M059J (cell line): ENCODE results near the gene ITPRIP. TPM values are rescaled to one million over a fixed set of nuclear protein-coding genes. Genes with fewer than 3 reads are reported as not detected.
A peak's percentile ranks its signal among the peaks of the same experiment; 100 is the strongest.

Source experiments
- DNase-seq: peaks from one replicate; pipeline ENCODE4 v3.0.0-alpha.2; 2012; ENCODE audit warnings: low read depth
- total RNA-seq: library from RNA; depleted of rRNA; stranded (reverse); fragments of >200 nt; shearing (Covaris generic); gene quantifications from 2 replicates; pipeline ENCODE4 v1.2.3, GENCODE V29; 2014

Gene ITPRIP
- total RNA-seq, 1 experiment from 2014 or later = 9.7 TPM

DNA sequence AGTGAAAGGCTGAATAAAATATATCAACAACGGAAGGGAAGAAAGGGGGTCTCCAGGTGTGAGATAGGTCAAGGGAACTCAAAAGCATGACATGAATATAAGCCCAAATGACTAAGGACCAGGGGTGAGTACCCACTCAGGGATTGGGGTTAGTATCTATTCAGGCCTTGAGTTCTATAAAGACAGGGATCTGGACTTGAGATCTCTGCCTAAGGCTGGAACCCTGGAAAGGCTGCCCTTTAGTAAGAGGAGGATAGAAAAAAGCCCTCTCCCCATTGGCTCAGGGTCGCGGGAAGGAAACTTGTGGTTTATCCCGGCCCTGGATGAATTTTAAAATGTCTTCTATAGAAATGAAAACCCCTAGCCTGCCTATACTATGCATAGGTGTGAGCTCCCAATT lies 2.4 kb upstream of the ITPRIP start:
- no peak for DNase-seq

DNA sequence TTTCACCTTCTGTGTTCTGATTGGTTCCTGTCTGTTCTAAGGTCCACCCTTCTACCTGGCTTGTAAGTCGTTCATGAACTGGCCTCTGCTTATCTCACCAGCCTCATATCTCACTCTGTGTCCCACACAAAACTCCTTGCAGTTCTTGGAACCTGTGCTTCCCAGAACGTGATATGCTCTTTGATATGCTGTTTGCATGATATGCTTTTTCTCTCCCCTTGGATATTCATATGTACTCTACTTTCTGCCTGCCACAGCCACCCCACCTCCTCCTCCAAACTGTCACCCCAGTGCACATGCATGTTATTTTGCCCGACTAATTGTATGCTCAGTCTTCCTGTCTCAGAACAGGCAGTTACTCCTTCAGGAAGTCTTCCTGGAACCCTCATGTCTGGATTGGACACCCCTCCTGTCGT lies 1.9 kb upstream of the ITPRIP start:
- DNase-seq = no peak

DNA sequence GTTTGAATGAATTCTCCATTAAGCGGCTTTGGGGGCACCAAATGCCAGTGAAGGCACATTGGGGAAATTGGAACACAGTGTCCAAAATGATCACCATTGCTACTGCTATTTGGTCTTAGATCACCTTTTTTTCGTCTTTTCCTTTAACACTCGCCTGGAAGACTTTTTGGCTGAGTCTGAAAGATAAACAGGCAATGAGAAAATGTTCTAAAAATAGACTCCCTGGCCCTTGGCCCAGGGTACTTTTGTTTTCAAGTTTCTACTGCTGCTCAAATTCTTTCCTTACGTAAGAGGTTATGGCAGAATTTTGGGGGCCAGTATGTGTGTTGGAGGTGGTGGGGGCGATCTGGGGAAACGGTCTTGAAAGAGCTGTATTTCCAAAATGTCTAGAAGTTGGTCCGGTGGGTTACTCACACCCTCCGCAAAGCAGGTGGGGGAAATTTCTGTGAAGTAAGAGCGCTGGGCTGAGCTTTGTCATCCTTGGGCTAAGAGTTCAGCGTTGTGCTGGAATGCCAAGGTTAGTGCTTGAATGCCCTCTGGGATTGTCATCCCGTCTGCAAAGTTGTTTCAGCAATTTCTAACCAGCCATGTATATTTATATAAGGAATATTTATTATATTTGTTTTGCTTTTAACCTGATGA lies 1.3 kb upstream of the ITPRIP start:
- peak; percentile 75 for DNase-seq

DNA sequence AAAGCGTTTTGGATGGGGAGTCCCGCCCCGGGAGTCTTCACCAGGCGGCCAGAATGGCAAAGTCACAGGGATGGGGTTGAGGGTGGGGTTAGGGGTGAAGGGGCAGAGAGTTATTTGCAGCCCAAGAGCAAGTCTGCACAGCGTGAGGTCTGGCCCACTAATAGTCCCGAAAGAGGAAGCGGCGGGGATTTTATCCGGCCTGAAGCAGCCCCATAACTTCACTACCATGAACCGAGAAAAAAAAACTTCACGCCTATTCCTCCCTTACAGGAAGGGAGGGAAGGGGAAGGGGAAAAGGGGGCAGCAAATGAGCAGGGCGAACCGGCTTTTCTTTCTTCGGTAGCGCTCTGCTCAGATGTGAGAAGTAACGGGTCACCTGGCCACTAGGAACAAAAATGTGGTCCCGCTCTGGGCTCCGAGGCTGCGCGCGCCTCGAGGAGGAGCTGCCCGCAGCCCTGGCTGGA lies 712 bp downstream of the ITPRIP start:
- peak; percentile 50 for DNase-seq

DNA sequence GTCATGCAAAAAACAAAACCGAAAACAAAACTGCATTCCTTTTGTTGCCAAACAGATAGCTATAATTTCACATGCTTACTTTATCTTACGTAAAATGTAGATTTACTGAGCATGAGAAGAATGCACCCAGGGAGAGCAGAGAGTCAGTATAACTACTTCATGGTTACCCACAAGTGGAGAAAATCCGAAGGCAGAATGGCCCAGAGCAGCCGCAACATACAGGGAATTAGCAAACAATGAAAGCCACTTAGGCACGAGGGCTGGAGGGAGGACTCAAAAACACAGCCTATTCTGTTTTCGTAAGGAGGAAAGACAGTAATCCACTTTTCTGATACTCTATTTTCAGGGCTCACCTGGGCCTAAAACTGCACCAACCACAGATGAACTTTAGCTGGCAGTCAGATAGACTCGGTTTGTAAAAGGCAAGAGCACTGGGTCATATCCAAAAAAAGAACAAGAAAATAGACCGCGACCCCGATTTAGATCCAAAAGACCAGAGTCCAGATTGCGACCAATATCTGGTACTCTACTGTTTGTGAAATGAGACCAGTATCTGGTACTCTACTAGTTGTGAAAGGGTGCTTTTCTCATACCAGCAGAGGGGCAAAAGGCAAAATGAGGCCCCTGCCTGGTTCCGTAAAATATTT lies 1.3 kb downstream of the ITPRIP start:
- peak; percentile 62 for DNase-seq

DNA sequence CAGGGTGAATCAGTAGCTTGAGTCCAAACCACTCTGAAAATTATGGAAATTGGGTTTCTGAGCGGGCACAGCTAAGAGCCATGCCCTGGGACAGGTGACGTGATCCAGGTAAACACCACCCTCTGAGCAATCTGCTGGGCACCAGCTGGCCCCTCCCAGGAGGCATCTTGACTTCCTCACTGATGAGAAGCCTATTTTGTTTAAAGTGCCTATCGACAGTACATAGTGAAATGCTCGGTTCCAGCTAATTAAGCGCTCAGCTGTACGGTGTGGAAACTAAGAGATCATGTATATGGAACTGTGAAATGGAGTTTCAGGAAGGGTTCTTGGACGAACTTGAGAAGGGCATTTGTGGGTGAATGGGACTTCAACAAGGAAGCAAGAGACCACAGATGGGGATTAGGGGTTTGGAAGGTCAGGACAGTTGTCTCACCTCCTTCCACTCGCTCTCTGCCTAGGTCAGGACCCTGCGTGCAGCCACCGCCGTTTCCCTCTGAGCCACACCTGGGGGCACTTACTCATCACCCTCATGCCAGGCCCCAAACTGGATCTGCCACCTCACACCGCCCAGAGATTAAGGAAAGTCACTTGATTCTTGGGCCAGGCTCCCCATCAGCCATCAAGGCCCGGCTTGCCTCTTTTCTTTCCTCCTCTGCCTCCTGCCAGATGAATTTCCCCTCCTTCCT lies 3.2 kb downstream of the ITPRIP start:
- no peak for DNase-seq

DNA sequence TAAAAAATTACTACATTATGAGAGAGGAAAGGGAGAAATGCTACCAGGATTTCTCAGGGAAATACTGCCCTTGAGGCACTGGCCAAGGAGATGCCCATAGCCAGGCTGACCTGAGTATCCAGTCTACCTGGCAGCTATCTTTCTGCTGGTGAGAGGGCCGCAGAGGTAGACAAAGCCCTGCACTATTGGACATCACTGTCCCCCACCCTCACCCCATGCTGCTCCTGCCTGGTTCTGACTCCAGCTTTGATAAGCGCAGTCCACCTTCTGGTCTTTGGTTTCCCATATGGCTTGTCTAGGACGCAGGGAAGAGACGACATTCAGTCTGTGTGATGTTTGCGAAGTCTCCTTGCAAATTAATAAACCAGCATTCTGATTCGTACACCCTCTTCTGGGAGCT lies 3.7 kb downstream of the ITPRIP start:
- DNase-seq = no peak

DNA sequence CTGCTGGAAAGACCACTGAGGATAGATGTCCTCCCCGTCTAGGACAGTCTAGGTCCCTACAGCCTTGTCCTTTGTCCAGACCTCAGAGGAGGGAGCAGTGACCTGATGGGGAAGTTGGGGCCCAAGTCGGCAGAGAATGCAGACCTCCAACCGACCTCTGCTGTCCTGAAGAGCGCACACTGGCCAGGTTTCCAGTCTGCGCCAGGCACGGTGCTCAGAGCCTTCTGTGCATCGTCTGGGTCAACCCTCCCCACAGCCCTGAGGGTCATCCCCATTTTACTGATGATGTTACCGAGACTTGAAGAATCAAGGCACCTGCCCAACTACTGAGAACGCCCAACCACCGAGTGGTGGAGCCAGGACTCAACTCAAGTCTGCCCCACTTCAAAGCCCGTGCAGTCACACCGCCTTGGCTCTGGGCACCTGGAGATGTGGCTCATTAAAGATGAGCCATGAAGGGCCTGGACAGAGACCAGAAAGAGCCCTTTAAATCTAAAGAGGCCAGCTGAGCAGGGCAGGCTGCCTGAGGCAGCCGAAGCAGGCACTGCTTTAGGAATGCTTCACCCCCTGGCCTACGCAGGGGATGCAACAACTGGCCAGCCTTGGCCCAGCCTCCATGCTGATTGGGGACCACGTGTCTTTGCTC lies 4.4 kb downstream of the ITPRIP start:
- no peak for DNase-seq

DNA sequence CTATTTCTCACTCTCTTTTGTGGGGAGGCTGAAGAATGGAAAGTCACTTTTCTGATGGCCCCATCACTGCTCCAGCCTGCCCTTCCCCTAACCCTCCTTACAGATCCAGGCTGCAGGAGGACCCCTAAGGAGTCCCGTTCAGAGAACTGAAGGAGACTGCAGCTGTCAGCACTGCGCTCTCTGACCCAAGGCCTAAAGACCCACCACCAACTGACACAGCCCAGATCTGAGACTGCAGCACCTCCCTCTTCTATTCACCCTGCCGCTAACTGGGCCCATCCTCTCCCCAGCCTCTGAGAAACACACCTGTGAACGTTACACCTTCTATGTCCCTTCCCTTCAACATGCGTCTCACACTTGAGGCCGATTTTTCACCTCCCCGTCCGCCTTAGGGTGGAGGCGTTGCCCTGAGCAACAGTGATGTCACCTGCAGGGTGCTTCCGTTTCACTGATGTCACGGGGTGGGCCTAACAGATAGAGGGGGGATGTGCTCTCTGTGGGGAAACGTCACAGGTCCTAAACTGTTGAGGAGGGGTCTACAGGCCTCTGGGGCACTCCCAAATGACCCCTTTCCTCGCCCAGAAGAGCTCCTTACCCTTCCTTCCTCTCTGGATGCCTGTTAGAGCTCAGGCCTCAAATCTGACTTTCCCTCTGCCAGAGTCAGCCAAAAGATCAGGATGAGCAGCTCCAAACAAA lies 5.1 kb downstream of the ITPRIP start:
- DNase-seq = no peak

DNA sequence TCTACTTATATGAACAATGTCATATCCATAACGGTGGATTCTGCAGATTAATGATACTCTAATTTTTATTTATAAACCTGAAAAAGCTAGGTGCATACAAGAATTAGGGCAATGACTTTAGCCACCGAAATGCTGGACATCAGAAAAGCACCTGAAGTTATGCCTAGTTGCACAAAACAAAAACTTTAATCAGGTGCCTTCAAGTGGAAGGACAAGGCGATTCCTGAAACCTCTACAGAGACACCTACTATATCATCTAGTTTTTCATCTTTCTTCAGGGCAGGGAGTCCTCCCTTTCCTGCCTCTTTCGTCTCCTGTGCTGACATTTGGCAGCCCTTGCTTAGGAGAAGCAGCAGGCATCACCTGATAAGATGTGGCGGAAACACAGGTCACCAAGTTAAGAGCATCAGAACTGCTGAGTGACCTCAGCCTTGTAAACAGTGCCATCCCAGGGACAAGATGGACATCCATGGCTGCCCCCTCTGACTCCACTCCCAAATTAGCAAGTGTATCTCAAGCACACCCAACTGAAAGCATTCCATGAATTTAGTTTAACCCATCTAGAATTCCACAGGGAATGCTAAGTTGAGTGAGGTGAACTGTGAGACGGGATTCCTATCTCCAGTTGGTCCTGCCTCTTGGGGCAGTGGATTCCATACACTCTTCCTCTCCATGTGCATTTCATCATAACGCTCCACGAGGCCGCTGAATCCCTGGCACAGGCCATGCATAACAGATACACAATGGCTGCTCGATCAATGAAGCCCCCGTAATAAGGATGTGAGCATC lies 5.8 kb downstream of the ITPRIP start:
- no peak for DNase-seq

DNA sequence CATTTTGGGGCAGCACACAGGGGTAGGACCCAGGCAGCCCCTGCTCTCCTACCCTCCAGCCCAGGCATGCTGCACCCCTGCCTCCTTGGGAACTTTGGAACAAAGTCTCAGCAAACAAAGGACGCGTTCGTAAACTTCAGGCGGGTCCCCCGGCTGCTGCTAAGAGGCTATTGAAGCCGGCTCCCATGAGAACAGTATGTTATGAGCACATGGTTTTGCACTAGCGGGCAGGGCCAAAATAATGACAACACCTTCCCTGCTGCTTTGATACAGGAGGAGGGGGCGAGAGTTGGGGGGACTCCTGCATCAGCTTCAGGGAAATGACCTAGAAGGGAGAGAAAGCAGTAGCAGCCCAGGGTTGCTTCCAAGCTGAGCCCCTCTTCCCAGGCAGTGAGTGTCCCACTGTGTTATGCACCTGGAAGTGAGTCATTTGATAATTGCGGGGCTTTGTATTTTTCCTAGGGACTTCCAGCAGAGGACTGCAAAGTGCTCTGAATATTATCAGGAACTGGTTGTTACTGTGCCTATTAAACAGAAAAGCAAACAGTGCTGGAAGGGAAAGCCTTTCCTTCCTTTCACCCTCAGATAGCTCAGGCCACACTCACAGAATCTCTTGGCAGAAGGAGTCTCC lies 6.9 kb downstream of the ITPRIP start:
- peak; percentile 86 for DNase-seq

DNA sequence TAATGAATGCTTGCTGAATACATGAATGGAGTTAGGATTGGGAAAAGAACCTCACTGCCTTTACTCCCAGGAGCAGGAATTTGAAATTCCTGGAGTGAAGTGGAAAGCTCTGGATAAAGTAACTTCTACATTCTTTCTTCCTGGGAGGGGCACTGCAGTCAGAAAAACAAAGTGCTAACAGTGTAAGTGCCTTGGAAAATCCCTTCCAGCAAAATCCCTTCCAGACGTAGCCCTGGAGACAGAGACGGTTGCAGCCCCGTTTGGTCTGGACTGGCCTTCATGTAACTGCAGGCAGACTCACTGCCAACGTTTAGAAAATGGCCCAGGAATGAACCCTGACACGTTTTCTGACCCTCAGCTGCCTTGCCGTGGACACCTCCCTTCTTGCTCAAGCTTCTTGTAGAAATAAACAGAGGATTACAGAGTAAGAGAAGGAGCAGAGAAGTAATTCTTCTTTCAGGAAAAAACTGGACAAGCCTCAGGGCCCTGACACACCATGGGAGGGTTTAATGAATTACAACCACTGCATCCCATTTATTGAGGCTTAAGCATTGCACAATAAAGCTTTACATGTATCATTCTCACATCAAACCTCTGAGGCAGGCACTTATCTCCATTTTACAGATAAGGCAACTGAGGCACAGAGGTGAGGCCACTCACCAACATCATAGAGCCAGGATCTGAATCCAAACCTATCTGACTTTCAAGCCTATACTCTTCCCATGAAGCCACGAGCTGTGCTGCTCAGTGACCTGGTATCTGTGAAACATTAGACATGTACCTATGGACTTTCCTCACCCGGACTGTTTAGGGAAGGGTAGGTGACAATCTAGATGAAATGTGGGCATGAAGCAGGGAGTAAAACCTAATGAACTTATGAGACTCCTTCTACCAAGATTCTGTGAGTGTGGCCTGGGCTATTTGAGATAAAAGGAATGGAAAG lies 7.8 kb downstream of the ITPRIP start:
- DNase-seq = peak; percentile 91

DNA sequence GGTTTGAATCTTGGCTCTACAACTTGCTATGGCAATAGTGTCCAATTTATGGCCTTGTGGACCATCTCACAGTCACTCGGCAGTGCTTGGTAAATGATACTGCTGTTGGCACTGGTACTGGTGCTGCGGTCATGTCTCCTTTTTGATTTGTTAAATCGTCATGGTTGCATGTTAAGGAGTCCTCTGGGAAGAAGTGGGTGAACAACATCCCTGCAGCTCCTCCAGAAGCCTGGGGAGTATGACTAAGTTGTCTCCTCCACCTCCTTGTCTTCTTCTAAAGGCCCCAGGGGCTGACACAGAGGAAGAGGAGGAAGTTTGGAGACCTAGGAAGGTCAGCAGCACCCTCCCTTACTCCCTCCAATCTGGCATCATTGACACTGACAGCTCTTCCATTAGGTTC lies 8.5 kb downstream of the ITPRIP start:
- peak; percentile 95 for DNase-seq

DNA sequence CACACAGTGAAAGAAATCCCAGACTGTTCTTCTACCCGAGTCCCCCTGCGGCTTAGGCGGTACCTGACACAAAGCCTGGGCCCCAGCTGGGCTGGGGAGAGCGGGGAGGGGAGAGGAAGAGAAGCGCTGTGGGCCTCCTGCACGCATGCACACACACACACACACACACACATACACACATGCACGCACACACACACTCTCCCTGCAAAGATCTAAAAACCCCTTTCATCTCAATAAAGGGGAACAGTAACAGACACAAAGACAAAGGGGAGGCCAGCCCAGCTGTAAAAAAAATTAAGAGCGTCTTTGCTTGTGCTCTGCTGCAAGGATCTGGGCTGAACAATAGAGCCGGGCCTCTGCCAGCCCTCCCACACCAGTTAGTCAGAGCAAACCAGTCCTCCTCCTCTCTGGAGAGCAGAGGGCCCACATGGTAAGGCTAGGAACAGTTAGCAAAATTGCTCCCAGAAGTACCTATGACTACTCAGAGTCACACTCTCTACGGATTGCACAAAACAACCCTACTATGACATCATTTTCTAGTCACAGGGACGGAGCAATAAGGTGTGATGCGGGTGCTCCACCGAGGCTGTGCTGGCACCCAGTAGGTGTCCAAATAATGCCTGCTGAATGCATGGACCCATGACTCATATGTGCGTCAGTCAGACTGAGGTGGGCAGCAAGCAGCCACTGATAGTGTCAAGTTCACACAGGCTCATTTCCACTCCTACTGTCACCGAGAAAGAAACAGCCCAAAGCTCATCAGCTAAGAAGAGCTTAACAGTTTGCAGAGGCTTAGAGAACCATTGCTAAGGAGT lies 9.2 kb downstream of the ITPRIP start:
- peak; percentile 91 for DNase-seq

DNA sequence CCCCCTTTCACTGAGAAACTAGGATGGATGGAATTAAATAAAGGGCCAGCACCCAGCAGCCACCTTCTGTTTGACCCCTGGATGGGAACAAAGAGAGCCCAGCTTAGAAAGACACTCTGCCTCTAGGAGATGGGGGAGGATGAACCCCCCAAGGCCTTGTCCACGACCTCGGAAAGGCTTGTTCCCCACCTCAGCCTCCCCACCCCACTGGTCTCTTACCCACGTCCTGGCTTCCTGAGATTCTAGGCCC lies 9.7 kb downstream of the ITPRIP start:
- no peak for DNase-seq

DNA sequence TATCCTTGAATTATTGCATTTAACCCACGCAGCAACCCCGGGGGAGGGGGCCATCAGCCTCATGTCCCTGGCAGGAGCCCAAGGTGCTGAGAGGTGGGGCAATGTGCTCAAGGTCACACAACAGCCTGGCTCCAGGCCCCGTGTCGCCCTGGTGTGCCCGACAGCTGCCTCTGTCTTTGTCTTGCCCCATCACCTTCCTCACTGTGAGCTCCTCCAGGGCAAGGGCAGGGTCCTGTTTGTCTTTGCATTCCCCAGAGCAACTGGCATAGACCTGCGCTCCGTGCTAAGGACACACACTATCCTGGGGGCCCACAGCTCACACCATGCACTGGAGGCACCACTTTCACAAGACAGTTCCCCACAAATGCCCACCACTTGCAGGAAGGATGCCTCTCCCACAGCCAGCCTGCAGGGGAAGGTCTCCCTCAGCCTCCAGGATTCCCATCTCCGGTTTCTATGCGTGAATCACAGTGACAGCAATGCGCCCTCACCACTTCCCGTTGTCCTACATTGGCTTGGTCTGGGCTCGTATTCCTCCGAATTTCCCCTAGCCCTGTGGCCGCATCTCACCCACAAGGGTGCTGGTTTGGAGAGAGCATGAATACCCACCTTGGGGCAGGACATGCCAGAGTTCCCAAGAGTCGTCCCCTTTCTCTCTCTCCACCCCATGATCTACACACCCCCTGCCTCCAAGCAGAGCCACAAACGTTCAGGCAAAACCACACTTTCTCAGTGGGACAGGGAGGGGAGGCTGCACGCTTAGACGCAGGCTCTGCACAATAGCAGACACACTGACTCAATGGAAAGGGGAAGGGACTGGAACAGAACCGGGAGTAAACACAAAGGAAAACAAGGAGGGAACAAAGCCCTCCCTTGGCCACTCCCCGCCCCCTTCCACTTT lies 10.3 kb downstream of the ITPRIP start:
- DNase-seq = peak; percentile 93

DNA sequence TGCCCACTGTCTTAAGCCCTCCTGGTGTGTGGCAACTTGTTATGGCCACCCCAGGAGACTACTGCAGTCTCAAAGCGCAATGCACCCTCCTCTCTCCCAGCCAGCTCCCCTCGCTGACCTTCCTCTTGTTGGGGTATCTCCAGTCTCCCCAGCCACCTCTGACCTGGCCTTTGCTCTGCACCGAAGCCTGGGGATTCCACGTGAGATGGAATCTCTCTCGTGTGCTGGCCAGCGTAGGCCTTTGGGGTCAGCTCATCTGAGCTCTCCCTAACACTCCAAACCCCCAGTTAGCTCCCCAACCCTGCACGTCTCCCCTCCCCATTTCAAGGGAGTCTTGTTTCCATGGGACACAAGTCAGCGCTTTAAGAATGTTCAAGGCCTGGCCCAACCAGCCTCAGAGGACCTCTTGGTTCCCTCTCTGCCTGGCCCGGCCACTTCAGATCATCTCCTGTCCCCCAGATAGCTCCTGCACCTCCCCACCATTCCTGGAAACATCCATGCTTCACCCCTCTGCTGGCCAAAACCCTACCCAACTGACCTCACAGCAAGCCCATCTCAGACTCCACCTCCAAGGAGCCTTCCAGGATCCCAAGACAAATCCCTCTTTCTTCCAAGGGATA lies 11.2 kb downstream of the ITPRIP start:
- DNase-seq = no peak
